GM15510 (cell line): ENCODE results near the gene ZBTB17.

ENCODE experiments used
- POLR2A ChIP-seq: IDR thresholded peaks from 3 replicates; pipeline ENCODE4 v1.6.1; 2011; ENCODE audit warnings: borderline replicate concordance; ENCODE audit not compliant: insufficient read length; ENCODE audit errors: extremely low read depth

The ZBTB17 gene

GRCh38 chr1:15928971-15929965, 46.6 kb downstream of the ZBTB17 start:
- TF ChIP-seq POLR2A: no peak

- TF ChIP-seq POLR2A: no peak
Observed at GRCh38 chr1:15923241-15923640, 52.7 kb downstream of the ZBTB17 start.

- TF ChIP-seq POLR2A: no peak
Observed at GRCh38 chr1:15918962-15919715, 56.8 kb downstream of the ZBTB17 start.

- no peak for TF ChIP-seq POLR2A
Observed at GRCh38 chr1:15916916-15917315, 59.0 kb downstream of the ZBTB17 start.

- TF ChIP-seq POLR2A: no peak
Observed at GRCh38 chr1:15916417-15916816, 59.5 kb downstream of the ZBTB17 start.

- TF ChIP-seq POLR2A: no peak
Observed at GRCh38 chr1:15915991-15916390, 59.9 kb downstream of the ZBTB17 start.

- TF ChIP-seq POLR2A: no peak
Observed at GRCh38 chr1:15911927-15912326, 64.0 kb downstream of the ZBTB17 start.

GRCh38 chr1:15911141-15911540, 64.8 kb downstream of the ZBTB17 start:
- TF ChIP-seq POLR2A: no peak

GRCh38 chr1:15908597-15908996, 67.3 kb downstream of the ZBTB17 start:
- TF ChIP-seq POLR2A: no peak

- no peak for TF ChIP-seq POLR2A
Observed at GRCh38 chr1:15902882-15903281, 73.0 kb downstream of the ZBTB17 start.

- no peak for TF ChIP-seq POLR2A
Observed at GRCh38 chr1:15900662-15901279, 75.1 kb downstream of the ZBTB17 start.

GRCh38 chr1:15899266-15899665, 76.6 kb downstream of the ZBTB17 start:
- TF ChIP-seq POLR2A: no peak

- no peak for TF ChIP-seq POLR2A
Observed at GRCh38 chr1:15895233-15895632, 80.7 kb downstream of the ZBTB17 start.
